HL-60/S4 (cell line): ENCODE results near the gene CHCHD4.
"Not testable (repeated sequence)": the region's sequence is repeated elsewhere in the genome, so short reads cannot be mapped to it uniquely, and the experiment has no call there.

Experiments used
- in situ Hi-C: fragments of 300-500 bp; cut with MboI; formaldehyde crosslinking; loops from 2 replicates; pipeline ENCODE4 v1.14.3; 2022; ENCODE audit warnings: low sequenced_read_pairs

CHCHD4 gene

DNA sequence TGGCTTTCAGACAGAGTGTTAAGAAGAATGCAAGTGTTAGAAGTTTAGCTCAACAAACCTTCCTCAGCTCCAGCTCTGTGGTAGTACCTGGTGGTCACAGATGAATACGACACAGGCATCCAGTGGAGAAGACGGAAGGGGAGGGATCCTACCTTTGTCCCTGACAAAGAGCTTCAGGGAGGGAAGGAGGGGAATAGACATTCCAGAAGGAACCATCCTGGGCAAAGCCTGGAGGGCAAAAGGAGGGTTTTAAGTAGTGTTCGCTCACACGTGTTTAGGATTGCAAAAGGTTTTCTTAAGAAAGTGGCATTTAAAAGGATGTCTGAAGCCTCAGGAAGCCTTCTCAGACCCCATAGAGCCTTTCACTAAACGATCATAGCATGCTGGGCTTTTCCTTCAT, 2.8 kb downstream of the CHCHD4 start:
- in situ Hi-C loops: no loop called here

- in situ Hi-C loops: not testable (repeated sequence)
These were observed 3.7 kb downstream of the CHCHD4 start for GRCh38 chr3:14120921-14121448.

- in situ Hi-C loops: no loop called here
These were observed 4.4 kb downstream of the CHCHD4 start for GRCh38 chr3:14120111-14120920.

GRCh38 chr3:14119651-14120050, 5.0 kb downstream of the CHCHD4 start:
- in situ Hi-C loops: no loop called here

- in situ Hi-C loops: no loop called here
These were observed 6.0 kb downstream of the CHCHD4 start for GRCh38 chr3:14118400-14119381.

- in situ Hi-C loops: no loop called here
These were observed 6.9 kb downstream of the CHCHD4 start for GRCh38 chr3:14117468-14118399.

DNA sequence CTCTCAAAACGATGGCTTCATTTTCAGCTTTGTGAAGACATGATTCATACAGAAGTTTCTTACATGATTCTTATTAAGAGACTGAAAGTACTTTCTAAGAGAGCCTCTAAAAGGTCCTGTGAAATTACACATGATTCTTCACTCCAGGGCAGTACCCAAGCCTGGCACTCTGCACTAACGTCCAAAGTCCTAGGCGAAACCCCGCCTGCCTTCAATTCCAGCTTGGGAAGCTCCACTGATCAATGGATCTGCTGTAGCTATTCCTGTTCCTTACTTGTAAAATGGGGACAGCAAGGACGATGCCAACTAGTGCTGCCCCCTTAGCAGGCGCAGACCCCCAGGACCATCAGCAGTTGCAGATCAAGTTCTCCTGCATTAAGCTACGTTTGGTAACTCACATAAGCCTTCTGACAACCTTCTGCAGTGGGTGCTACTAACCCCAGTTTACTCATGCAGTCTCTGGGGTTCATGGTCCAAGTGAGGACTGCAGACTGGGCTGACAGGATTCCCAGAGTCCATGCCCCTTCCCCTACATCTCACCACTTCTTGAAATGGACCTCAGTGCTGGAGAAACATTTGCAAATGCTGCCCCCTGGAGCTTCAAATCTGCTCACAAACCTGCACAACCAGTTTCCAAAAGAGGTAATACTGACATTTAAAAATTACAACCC, 10.6 kb downstream of the CHCHD4 start:
- in situ Hi-C loops: no loop called here

GRCh38 chr3:14110699-14111098, 14.0 kb downstream of the CHCHD4 start:
- in situ Hi-C loops: no loop called here

GRCh38 chr3:14109821-14110220, 14.8 kb downstream of the CHCHD4 start:
- in situ Hi-C loops: not testable (repeated sequence)

- in situ Hi-C loops: no loop called here
These were observed 26.9 kb downstream of the CHCHD4 start for GRCh38 chr3:14097616-14098391.

GRCh38 chr3:14096742-14097141, 27.9 kb downstream of the CHCHD4 start:
- in situ Hi-C loops: no loop called here

GRCh38 chr3:14093831-14094230, 30.8 kb downstream of the CHCHD4 start:
- in situ Hi-C loops: no loop called here

DNA sequence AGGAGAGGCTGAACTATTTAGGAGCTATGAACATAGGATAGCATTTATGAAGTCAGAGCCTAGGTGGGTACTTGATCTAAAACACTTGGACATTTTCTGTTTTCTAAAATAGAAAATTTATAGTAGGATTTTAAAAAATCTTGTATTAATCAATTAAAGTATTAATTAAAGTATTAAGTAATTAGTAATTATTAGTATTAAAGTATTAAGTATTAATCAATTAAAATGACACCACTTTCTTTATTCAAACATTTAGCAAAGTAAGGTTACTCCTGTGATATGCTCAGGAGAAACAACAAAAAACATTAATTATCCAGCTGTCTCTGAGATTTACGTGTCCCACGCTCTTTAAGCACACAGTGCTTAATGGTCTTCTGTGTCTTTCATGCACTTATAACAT, 32.2 kb downstream of the CHCHD4 start:
- in situ Hi-C loops: no loop called here

GRCh38 chr3:14091959-14092358, 32.7 kb downstream of the CHCHD4 start:
- in situ Hi-C loops: not testable (repeated sequence)

- in situ Hi-C loops: not testable (repeated sequence)
These were observed 37.2 kb downstream of the CHCHD4 start for GRCh38 chr3:14087461-14087860.

DNA sequence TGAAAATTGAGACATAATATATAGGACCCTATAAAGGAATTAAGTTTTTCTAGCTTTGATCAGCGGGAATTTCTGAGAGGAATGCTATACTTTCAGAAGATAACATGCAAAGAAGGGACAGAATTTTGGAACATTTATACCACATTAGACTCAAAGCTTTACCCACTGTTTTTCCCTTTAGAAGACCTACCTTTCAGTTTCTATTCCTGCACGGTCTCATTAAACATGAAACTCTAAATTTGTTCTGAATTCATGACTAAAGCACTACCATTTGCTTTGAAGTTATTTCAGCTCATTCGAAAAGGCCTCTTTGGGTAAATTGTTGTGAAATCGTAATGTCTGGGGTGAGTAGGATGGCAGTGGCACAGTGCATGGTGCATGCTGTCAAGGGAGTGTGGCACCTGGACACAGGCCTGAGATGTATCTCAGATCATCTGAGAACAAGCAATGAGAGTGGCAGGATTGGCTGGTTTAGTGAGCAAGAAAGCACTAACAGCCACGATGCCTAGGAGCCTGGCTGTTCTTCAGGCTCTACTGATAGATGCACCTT, 42.5 kb downstream of the CHCHD4 start:
- in situ Hi-C loops: no loop called here

DNA sequence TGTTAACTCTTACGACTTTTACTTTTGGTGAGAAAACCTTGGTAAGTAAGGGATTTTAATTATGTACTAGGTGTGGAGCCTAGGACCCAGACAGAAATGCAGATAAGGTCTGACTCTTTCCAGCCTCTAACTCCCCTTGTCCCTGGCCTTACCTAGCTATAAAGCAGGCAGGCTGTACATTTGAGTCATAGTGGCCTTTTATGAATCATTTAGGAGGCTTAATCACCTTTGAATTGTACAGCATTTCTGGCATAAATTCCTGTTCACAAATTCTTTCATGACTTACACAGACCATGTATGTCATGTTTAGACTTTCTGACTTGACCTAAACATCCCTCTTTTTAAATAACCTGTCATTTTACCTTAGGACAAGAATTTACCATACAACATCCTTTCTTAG, 47.4 kb downstream of the CHCHD4 start:
- in situ Hi-C loops: no loop called here

DNA sequence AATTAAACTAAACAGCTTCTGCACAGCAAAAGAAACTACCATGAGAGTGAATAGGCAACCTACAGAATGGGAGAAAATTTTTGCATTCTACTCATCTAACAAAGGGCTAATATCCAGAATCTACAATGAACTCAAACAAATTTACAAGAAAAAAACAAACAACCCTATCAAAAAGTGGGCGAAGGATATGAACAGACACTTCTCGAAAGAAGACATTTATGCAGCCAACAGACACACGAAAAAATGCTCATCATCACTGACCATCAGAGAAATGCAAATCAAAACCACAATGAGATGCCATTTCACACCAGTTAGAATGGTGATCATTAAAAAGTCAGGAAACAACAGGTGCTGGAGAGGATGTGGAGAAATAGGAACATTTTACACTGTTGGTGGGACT, 49.4 kb downstream of the CHCHD4 start:
- in situ Hi-C loops: not testable (repeated sequence)

- in situ Hi-C loops: no loop called here
These were observed 59.8 kb downstream of the CHCHD4 start for GRCh38 chr3:14064910-14065309.
